Measurements from ENCODE around the gene PCYT2. TPM values are rescaled to one million over a fixed set of nuclear protein-coding genes. Genes with fewer than 3 reads are reported as not detected.

Gene PCYT2
- total and polyA plus RNA-seq, 8 donors, result 12.7 to 57.7 (median 19.6) TPM

GRCh38 chr17:81906476-81907218 lies 4.6 kb downstream of the PCYT2 start:
- no peak overlapping the region for H3K27ac ChIP-seq
- H3K36me3 ChIP-seq, result peaks cover 0 to 62% of the 10 kb centered on the region in 2 donors
- H3K4me3 ChIP-seq, result no peak overlapping the region
- H3K4me1 ChIP-seq, result peaks cover 11 to 37% of the 10 kb centered on the region in 2 donors
- no peak for TF ChIP-seq CTCF (IDR thresholded peaks at IDR 0.05)
- intact Hi-C loops (cut with DNase I), result no loop called here
- DNase-seq (no peak), ATAC-seq (no peak)
- H3K9me3 ChIP-seq, result no peaks in the 10 kb centered on the region
- H3K27me3 ChIP-seq, result peaks cover 0 to 17% of the 10 kb centered on the region in 2 donors

- no peak overlapping the region for H3K27ac ChIP-seq
- TF ChIP-seq CTCF (IDR thresholded peaks at IDR 0.05), result no peak
- intact Hi-C loops (cut with DNase I), result no loop called here
- ATAC-seq (no peak), DNase-seq (no peak)
- no peak overlapping the region for H3K4me3 ChIP-seq
- H3K4me1 ChIP-seq, result peaks cover 12 to 37% of the 10 kb centered on the region in 2 donors
- H3K27me3 ChIP-seq, result peaks cover 0 to 23% of the 10 kb centered on the region in 2 donors
- H3K36me3 ChIP-seq, result peaks cover 0 to 62% of the 10 kb centered on the region in 2 donors
- no peaks in the 10 kb centered on the region for H3K9me3 ChIP-seq
Observed at GRCh38 chr17:81905993-81906392, 5.2 kb downstream of the PCYT2 start.

- ATAC-seq, result no peak
- H3K27me3 ChIP-seq, result peaks cover 0 to 23% of the 10 kb centered on the region in 2 donors
- intact Hi-C loops (cut with DNase I), result no loop called here
- no peak overlapping the region for H3K4me3 ChIP-seq
- peaks cover 0 to 67% of the 10 kb centered on the region in 2 donors for H3K36me3 ChIP-seq
- TF ChIP-seq CTCF (IDR thresholded peaks at IDR 0.05), result no peak
- H3K4me1 ChIP-seq, result peaks cover 12 to 32% of the 10 kb centered on the region in 2 donors
- H3K9me3 ChIP-seq, result no peaks in the 10 kb centered on the region
- peak in 1 of 4 donors; percentile 70 for DNase-seq
- no peak overlapping the region for H3K27ac ChIP-seq
Observed at GRCh38 chr17:81905424-81905875, 5.7 kb downstream of the PCYT2 start.

GRCh38 chr17:81904600-81905423 lies 6.4 kb downstream of the PCYT2 start:
- no peaks in the 10 kb centered on the region for H3K9me3 ChIP-seq
- ATAC-seq (no peak), DNase-seq (peak in 1 of 4 donors; percentile 58)
- H3K27me3 ChIP-seq, result peaks cover 0 to 23% of the 10 kb centered on the region in 2 donors
- no peak for TF ChIP-seq CTCF (IDR thresholded peaks at IDR 0.05)
- H3K4me1 ChIP-seq, result peaks cover 7 to 26% of the 10 kb centered on the region in 2 donors
- no peak overlapping the region for H3K4me3 ChIP-seq
- peaks cover 0 to 73% of the 10 kb centered on the region in 2 donors for H3K36me3 ChIP-seq
- H3K27ac ChIP-seq, result no peak overlapping the region
- intact Hi-C loops (cut with DNase I), result no loop called here
